Erythroblast (primary cell): ENCODE measurements around the gene TLK2.

Experiments used
- GATA1 ChIP-seq: IDR thresholded peaks from 2 replicates; pipeline ENCODE4 v1.6.1; 2011; ENCODE audit warnings: low read depth, mild to moderate bottlenecking, control low read depth, low read length, moderate library complexity
- POLR2A ChIP-seq: IDR thresholded peaks from 2 replicates; pipeline ENCODE4 v1.6.1; 2011; ENCODE audit warnings: mild to moderate bottlenecking, low read length

- no peak for TF ChIP-seq POLR2A
- no peak for TF ChIP-seq GATA1
Measured at GRCh38 chr17:62644487-62645173, 166.0 kb downstream of the TLK2 start.
